NCI-H446 (cell line): ENCODE measurements around the gene TNRC18.
A peak's percentile ranks its signal among the peaks of the same experiment; 100 is the strongest.
"Not testable (repeated sequence)": the region's sequence is repeated elsewhere in the genome, so short reads cannot be mapped to it uniquely, and the experiment has no call there.

Experiments
- DNase-seq, 2 experiments: peaks; one replicate each; lab custom pipeline; 2025; lab: John Stamatoyannopoulos, UW

Gene TNRC18

GRCh38 chr7:5294169-5294987 lies 129.3 kb downstream of the TNRC18 start:
- no peak for DNase-seq

GRCh38 chr7:5291711-5292335 lies 131.8 kb downstream of the TNRC18 start:
- not testable (repeated sequence) for DNase-seq

- DNase-seq, result no peak
Observed at GRCh38 chr7:5291301-5291700, 132.3 kb downstream of the TNRC18 start.

DNA sequence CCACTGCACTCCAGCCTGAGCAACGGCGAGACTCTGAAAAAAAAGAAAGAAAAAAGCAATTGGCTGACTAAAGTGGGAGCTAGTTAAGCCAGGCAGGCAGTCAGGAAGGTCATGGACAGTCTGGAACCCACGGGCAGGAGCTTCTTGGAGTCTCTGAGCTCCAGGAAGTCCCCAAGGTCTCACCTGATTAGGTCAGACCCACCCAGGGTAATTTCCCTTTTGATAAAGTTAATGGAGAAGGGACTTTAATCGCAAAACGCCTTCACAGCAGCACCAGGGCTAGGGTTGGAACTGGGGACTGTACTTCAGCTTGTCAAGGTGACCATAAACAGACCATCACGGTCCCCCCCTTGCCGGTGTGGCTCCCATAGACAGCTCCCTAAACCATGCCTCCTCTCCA lies 134.3 kb downstream of the TNRC18 start:
- no peak for DNase-seq

- DNase-seq, result not testable (repeated sequence)
Observed at GRCh38 chr7:5288560-5288959, 135.1 kb downstream of the TNRC18 start.

DNA sequence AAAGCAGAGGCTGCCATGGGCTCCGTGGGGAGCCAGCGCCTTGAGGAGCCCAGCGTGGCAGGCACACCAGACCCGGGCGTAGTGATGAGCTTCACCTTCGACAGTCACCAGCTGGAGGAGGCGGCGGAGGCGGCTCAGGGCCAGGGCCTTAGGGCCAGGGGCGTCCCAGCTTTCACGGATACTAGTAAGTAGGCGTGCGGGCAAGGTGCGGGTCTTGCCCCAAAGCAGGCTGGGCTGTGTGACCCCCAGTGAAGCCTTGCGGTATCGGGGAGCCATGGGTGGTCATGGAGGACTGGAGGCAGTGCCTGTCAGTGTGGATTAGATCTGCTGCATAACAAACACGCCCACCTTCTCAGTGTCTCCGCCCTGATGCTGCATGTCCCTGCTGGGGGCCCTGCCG lies 135.8 kb downstream of the TNRC18 start:
- DNase-seq, result no peak

DNA sequence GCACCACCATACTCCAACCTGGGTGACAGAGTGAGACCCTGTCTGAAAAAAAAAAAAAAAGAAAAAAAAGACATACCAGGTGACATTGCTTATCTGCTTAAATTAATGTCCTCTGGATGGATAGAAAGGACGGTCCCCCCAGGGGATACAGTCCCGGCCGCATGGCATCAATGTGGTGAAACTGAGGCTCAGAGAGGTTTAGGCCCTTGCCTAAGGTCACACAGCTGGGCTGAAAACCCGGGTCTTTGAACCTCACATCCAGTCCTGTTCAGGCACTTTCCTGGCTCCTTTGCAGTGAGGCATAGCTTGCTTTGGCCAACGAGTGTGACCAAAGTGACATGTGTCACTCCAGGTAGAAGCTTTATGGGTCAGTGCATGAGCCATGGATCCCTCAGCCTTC lies 136.3 kb downstream of the TNRC18 start:
- DNase-seq, result not testable (repeated sequence)

DNA sequence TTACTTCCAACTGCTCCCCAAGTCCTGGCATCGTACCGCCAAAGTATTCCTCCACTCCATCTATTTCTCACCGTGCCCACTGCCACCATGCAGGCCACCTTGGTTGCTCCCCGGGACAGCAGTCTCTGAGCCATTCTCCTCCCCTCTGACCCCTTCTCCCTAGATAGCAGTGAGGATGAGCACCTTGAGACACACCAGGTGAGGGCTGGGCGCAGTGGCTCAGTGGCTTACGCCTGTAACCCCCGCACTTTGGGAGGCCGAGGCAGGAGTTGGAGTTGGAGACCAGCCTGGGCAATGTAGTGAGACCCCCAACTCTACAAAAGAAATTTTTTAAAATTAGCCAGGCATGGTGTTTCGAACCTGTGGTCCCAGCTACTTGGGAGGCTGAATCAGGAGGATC lies 136.7 kb downstream of the TNRC18 start:
- DNase-seq, result no peak

DNA sequence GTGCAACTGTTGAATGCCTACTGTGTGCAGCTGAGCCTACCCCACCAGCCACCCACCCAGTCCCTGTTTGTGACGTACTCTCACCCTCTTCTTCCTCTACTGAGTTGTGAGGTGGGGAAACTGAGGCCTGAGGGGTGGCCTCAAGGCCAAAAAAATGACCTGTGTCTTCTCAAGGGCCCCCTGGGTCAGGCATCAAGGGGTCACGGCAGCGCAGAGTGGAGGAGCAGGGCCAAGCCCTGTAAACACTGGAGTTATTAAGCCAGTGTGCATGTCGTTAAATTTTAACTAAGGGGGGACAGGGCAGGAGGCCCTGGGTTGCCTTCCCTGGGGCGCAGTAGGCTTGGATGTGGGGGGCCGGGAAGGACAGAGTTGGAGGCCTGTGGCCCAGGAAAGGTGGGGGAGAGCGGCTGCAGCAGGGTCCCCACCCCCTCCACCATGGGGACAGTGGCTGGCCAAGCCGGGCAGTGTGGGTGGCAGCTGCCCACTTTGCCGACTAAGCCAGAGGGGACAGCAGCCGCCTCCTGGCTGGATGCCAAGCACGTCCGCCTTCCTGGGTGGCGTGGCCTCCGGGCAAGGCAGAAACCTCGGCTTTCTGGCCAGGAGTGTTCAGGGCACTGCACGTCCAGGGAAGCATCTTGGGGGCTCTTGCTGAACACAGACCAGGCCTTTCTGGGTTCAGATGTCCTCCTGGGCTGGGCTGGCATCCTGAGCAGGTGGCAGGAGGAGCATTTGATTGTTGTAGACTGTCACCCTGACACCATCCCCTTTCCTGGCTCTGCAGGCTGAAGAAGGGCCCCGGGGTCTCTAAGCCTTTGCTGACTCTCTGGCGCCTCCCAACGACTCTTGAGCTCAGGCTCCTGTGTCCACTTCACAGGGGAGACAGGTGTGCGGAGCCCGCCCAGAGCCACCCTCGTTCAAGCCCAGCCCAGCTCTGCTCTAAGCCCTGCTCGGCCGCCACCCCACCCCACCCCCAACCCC lies 139.0 kb downstream of the TNRC18 start:
- peak in 1 of 2 experiments; percentile 53 for DNase-seq

DNA sequence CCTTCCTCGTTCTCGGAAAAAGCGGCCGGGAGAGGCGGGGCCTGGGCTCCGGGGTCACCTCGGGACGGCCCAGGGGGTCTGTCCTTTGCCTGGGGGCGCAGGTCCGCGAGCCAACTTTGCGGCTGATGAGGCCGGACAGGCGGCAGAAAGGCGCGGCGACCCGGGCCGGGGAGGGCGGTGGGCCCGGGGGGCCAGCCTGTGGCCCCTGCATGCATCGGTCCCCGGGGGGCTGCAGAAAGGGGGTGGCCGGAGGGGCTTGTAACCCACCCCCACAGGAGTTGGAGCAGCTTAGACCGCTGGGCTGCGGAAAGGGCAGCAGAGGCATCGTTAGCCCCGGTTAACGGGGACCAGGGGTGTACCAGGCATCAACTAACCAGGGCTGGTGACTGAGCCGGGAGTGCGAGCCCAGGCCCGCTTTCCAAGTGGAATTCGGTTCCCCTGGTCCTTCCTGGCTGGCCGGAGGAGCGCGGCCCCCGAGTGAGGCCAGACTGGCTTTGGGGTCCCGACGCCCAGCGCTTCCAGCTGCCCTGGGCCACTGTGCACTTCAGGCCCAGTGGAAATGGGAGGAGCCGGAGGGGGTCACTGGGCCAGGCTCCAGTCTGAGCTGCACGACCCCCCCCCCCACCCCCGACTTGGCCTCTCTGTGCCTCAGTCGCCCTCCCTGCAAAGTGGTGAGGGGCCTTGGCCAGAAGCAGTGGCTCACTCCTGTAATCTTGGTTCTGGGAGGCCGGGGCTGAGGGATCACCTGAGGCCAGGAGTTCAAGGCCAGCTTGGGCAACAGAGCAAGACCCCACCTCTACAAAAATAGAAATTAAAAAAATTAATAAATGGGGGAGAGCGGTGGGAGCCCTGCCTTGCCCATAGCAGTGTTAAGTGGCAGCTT lies 140.0 kb downstream of the TNRC18 start:
- DNase-seq, result no peak

GRCh38 chr7:5282543-5283316 lies 140.9 kb downstream of the TNRC18 start, which contains the start of gene SLC29A4:
TSS of gene SLC29A4 (plus strand) at chr7:5282943. CDS start at chr7:5287817, 4,874 bp downstream.
- peak in 1 of 2 experiments; percentile 27 for DNase-seq

DNA sequence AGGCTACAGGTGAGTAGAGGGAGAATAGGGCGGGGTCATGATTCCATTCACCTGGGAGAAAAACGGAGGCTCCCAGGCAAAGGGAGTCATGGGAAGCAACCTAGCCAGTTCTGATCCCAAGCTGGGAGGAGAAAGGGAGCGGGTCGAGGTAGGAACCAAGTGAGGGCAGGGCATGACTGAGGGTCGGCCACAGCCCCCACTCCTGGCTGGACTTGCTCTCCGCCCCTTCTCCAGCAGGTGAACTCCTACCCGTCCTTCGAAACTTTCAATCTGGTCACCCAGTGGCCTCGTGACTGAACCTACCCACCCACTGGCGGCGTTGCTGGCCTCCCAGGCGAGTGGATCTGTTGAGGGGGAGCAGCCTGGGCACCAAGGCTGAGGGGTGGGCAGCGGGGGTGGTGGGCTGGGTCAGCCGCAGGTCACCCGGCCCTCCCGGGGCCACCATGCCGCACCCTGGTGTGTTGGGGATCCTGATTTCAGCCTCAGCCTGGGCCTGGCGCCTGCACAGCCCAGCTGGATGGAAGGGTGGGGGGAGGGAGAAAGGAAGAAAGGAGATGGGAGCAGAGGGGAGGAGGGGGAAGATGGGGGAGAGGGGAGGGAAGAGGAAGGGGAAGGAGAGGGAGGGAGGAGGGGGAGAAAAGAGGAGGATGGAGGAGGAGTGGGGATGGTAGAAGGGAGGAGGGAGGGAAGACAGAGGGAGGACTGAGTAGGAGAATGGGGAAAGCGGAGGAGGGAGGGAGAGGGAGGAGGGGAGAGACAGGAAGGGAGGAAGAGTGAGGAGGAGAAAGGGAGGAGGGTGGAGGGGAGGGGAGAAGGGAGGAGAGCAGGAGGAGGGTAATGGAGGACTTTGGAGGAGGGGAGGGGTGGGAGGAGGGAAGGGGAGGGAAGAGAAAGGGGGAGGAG lies 141.8 kb downstream of the TNRC18 start:
- DNase-seq, result not testable (repeated sequence)

GRCh38 chr7:5279734-5280133 lies 143.9 kb downstream of the TNRC18 start:
- no peak for DNase-seq

GRCh38 chr7:5278766-5279165 lies 144.9 kb downstream of the TNRC18 start:
- no peak for DNase-seq

DNA sequence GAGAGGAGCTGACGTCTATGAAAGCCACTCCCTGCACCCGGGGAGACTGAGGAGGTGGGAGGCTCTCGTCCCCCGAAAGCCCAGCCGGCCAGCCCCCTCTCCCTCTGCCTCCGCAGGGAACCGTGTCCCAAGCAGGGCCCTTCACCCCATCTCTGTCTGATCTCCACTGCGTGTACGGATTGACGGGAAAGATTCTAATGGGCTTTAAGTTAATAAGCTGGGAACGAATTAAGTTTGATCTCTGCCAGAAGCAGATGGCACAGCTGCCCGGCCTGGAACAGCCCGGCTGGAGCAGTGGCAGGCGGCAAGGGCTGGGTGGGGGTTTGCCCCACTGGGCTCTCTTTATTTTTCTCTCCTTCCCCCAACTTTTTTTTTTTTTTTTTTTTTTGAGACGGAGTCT lies 147.0 kb downstream of the TNRC18 start:
- DNase-seq, result peak in 1 of 2 experiments; percentile 54

- DNase-seq, result not testable (repeated sequence)
Observed at GRCh38 chr7:5276123-5276522, 147.5 kb downstream of the TNRC18 start.

DNA sequence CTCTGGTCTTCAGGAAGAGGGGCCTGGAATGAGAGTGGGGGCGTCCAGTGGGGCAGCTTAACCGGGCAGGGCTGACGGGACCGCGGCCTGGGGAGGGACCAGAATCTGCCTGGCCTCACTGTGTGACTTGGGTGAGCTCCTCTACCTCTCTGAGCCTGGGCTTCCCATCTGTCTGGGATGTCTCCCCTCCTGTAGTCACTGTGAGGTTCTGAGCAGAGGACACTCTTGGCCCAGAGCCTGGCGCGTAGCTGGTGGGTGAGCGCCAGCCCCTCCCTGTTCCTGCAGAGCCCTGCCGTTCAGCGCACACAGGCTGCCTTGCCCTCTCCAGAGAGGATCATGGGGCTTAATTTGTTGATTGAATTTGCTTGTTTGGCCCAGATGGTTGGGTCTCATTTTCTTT lies 148.1 kb downstream of the TNRC18 start:
- DNase-seq, result peak; percentile 30 to 76

DNA sequence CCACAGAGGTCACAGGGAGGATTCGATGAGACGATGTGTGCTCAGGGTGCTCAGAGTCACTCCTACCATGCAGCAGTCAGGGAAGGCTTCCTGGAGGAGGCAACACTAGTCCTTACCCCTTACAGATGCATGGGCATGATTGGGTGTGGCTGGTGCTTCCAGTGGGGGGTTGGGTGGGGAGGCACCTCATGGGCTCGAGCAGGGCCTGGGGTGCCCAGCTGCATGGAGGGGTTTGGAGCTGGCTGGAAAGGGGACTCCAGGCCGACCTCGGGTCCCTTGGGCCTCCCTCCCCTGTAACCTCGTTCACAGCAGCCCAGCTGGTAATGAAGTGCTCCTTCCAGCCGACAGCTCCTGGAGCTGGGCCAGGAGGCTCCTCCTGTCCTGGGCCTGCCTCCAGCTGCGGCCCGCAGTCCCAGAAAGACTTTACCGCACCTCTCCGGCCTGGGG lies 148.6 kb downstream of the TNRC18 start:
- peak in 1 of 2 experiments; percentile 60 for DNase-seq

DNA sequence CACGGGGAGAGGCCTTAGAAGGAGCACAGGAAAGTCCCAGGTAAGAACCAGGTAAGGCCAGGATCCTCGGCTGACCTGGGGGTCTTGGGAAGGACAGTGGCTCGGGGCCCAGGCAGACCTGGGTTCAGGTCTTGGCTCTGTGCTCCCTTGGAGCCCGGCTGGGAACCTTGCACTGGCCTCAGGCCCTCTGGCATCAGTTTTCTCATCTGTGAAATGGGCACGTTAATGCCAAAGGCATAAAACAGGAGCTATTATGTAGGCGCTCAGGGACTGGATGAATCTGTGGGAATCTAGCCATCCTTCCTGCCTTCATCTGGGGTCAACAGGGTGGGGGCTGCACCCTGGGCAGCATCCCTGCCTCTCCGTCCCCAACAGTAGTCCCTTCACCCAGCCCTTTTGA lies 149.2 kb downstream of the TNRC18 start:
- no peak for DNase-seq
